PC-3 (cell line): ENCODE results near the gene UBA3.

ENCODE experiments used
- EZH2phosphoT487 ChIP-seq: fragments of 300-600 bp; sonication (generic); IDR thresholded peaks from 2 replicates; pipeline ENCODE4 v1.6.1; 2018; ENCODE audit warnings: mild to moderate bottlenecking, antibody characterized with exemption, low read length, borderline replicate concordance
- TF ChIP-seq, protein P1 (sequence below): fragments of 300-600 bp; sonication (generic); conservative IDR thresholded peaks from 2 replicates; pipeline ENCODE4 v1.5.1; 2017; ENCODE audit warnings: antibody characterized with exemption, low read depth, mild to moderate bottlenecking, low read length

DNA sequence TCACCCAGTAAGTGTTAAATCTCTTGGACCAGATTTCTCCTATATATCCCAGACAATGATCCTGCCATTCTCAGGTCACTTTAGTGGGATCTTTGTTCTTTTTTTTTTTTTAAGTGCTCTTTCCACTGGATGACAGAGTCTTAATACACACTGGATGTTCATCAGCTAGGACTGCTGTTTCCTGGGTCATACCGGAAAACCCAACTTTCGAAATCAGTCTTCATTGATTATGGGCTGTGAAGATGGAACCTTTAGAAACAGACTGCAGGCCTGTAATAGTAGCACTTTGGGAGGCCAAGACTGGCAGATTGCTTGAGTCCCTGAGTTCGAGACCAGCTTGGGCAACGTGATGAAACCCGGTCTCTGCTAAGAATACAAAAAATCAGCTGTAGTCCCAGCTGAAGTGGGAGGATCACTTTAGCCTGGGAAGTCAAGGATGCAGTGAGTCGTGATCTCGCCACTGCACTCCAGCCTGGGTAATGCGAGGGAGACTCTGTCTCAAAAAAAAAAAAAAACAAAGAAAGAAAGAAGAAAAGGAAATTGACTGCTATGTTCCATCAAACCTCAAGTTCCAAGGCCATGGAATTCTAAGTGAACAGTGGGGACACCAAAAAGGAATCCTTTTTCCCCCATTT is 69.0 kb downstream of the UBA3 start:
- TF ChIP-seq, protein P1, sequence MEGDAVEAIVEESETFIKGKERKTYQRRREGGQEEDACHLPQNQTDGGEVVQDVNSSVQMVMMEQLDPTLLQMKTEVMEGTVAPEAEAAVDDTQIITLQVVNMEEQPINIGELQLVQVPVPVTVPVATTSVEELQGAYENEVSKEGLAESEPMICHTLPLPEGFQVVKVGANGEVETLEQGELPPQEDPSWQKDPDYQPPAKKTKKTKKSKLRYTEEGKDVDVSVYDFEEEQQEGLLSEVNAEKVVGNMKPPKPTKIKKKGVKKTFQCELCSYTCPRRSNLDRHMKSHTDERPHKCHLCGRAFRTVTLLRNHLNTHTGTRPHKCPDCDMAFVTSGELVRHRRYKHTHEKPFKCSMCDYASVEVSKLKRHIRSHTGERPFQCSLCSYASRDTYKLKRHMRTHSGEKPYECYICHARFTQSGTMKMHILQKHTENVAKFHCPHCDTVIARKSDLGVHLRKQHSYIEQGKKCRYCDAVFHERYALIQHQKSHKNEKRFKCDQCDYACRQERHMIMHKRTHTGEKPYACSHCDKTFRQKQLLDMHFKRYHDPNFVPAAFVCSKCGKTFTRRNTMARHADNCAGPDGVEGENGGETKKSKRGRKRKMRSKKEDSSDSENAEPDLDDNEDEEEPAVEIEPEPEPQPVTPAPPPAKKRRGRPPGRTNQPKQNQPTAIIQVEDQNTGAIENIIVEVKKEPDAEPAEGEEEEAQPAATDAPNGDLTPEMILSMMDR, result no peak
- no peak for TF ChIP-seq EZH2phosphoT487
